GM19452 (cell line): ENCODE results near the gene DDAH2.
"Not testable (repeated sequence)": the region's sequence is repeated elsewhere in the genome, so short reads cannot be mapped to it uniquely, and the experiment has no call there.

Experiments
- ATAC-seq: cut with Tn5 transposase; IDR thresholded peaks from one replicate; pipeline ENCODE4 v1.9.1; 2021; ENCODE audit not compliant: unreplicated experiment

DDAH2 gene

DNA sequence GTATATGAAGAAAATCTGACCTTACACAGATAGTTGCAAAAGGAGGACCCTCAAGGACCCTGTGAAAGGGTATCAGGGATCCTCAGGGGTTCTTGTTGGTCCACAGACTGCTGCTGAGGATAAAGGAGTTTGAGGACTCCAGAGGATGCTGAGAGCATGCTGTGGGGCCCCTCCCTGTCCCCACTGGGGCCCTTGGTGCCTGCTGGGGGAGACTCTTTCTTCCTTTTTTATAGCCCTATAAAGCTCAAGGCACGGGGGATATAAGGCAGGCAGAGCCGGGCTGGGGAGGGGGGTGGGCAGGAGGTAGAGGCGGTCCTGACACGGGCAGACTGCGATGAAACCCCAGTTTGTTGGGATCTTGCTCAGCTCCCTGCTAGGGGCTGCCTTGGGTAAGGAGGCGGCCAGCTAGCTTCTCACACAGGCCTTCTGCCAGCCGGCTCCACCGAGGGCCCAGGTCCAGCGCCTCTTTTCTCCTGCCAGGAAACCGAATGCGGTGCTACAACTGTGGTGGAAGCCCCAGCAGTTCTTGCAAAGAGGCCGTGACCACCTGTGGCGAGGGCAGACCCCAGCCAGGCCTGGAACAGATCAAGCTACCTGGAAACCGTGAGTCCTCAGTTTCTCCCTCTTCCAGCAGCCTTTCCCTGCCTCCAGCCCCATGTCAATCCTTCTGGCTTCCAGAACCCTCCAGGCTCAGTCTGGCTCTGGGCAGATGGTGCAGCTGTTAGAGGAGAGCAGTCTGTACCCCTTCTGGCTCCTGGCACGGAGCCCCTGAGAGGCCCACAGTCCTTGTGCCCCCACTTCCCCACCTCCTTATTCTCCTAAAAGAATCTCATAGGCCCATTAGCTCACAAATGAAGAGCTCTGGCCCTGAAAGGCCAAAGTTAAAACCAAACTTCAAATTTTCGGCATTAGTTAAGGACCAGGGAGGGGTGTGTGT lies 13.8 kb downstream of the DDAH2 start, which contains the start of gene LY6G6D:
LY6G6D (plus strand) TSS at position 327 of the 937 bp plus-strand sequence; CDS start at position 335, 8 bp downstream.
- no peak for ATAC-seq

DNA sequence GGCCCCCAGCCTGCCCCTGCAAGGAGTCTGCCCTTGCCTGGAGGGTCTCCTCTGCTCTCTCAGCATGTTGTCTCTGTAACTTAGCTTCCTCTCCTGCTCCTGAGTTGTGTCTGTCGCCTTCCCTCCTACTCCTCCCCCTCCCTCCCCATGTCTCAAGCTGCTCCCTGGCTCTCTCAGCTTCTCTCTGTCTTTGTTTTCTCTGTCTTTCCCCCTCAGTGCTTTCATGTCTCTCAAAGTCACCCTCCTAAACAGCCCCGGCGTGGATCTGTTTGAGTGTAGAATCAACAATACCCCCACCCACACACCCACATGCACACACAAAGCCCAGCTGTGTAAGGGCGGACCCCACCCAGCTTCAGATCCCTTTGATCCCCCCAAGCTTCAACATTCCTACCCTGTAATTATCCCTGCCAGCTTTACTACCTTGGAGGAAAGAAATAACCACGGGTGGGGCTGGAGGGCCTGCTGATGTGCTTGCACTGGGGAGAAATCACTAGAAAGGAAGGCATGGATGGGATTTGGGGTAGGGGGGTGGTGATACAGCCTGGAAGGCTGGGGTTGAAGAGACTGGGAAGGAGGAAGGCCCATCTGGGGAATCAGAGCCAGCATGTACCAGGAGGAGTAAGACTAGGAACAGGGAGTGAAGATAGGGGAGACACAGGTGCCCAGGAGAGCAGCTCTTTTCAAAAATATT lies 15.0 kb downstream of the DDAH2 start:
- no peak for ATAC-seq

DNA sequence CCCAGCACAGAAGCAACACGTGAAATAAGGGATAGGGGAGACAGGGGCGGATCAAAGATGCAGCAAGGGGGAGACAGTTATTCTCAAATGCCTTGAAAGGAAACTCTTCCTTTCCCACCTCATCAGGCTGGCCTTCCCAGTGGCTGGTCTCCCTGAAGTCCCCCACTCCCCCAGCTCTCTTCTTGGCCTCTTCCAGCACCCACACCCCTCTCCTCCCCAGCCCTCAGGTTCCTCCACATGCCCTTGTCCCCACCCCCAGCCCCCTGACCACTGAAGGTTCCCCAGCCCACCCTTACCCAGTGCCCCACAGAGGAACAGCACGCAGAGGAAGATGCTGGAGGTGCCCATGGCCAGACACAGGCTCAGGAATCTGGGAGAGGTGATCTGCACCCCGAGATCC lies 15.6 kb downstream of the DDAH2 start:
- no peak for ATAC-seq

DNA sequence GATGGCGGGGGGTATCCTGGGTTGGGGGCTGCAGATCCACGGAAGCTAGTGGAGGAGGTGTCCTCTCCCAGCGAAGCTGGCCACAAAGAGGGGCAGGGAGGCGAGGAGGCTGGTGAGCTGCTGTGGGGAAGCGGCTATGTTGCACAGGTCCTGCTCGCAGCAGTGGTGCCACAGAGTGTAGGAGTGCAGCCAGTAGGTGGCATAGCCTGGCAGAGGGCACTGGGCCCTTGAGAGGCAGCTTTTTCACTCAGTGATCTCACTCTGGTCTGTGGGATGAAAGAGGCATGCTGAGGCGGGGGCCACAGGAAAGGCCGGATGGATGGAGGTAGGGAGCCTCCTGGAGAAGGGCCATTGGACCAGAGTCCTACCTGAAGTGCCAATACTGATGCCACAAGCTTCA lies 16.8 kb downstream of the DDAH2 start:
- ATAC-seq, result no peak

DNA sequence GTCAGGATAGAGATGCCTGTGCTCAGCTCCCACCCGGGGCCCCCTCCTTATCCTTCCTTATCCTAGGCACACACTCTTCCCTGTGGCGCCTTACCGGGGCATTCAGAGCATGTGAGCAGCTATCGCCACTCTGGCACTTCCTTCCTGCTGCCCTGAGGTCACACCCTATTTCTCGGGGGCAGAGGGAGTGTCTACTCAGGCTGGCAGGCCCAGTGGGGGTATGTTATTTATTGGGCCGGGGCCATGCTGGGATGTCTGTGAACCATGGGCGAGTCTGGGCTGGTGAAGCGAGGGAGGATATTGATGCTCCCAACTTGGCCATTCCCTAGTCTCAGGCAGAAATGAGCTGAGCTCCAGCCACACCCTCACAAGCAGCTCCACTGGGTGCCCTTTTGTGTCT lies 17.9 kb downstream of the DDAH2 start:
- no peak for ATAC-seq

DNA sequence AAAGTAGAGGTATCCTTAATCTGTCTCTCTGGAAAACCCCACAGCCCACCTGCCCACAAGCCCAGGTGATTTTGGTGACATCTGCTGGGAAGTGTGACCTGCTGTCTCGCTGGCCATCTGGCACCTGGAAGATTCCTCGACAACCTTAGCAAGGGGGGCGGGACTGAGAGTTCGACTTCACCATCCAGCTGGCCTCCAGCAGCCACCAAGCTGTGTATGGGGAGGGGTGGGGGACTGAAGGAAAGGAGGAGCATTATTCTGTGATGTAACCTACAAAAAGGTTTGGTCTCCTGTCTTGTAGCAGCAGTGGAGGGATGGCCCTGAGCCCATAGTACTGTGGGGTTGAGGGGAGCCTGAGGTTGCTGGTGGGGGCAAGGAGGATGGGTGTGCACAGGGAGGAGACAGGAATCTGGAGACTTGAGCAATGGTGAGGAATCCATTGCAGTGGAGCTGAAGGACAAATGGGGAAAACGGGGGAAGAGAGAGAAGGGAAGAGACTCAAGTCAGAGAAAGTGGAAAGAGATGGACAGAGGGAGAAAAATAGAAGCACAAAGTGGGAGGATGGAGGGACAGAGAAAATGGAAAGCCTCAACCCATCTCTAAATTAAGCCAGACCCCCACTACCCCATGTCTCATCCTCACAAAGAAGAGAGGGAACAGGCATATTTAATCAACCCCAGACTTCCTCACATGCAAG lies 18.4 kb downstream of the DDAH2 start:
- ATAC-seq, result no peak

DNA sequence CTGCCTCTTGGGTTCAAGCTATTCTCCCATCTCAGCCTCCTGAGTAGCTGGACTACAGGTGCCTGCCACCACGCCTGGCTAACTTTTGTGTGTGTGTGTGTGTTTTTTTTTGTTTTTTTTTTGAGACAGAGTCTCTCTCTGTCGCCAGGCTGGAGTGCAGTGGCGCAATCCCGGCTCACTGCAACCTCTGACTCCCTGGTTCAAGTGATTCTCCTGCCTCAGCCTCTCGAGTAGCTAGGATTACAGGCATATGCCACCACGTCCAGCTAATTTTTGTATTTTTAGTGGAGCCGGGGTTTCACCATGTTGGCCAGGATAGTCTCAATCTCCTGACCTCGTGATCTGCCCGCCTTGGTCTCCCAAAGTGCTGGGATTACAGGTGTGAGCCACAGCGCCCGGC lies 19.9 kb downstream of the DDAH2 start:
- not testable (repeated sequence) for ATAC-seq

DNA sequence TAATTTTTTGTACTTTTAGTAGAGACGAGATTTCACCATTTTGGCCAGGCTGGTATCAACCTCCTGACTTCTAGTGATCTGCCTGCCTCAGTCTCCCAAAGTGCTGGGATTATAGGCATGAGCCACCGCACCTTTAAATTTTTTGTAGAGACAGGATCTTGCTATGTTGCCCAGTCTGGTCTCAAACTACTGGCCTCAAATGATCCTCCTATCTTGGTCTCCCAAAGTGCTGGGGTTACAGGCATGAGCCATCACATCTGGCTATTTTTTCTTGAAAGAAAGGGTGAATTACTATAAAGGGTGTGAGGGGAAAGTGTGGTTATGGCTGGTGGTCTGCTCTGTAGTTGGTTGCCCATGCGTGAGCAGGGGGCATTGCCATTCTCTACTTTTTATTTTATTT lies 20.9 kb downstream of the DDAH2 start:
- no peak for ATAC-seq

DNA sequence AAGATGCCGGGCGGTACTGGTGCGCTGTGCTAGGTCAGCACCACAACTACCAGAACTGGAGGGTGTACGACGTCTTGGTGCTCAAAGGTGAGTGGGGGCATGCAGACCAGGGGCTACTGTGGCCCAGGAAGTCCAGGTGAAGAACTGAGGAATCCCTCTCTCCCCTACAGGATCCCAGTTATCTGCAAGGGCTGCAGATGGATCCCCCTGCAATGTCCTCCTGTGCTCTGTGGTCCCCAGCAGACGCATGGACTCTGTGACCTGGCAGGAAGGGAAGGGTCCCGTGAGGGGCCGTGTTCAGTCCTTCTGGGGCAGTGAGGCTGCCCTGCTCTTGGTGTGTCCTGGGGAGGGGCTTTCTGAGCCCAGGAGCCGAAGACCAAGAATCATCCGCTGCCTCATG lies 21.4 kb downstream of the DDAH2 start:
- no peak for ATAC-seq

DNA sequence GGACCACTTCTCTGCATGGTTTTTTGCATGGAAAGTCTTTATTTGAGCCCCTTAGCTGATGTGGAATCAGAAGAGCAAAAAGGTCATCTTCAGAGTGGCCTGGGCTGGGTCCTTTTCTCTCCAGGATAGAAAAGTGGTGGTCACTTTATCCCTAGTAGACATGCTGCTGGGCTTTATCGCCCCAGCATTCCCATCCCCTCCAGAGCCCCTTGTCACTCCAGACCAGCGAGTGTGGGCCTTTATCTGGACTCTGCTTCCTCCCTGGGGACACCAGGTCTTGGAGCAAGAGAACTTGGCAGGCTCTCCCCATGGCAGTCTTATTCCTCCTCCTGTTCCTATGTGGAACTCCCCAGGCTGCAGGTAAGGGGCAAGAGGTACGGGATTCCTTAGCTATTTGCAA lies 22.5 kb downstream of the DDAH2 start, which contains the start of gene LY6G6F:
LY6G6F (plus strand) TSS at position 268 of the 400 bp plus-strand sequence; CDS start at position 309, 41 bp downstream.
- ATAC-seq, result no peak

DNA sequence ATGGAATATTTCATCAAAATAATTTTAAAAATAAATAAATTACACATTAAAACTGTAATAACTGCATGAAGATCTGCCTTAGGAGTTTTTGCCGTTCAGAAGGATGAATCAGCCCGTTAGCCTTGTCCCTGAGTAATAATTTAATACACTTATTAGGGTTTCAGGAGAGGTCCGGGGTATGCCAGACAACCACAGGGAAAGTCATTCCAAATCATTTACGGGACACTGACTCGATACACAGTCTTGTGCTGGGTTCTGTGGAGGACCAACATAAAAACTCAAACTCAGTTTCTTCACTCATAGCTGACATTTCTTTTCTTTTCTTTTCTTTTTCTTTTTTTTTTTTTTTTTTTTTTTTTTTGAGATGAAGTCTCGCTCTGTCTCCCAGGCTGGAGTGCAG lies 23.2 kb downstream of the DDAH2 start:
- ATAC-seq, result no peak

DNA sequence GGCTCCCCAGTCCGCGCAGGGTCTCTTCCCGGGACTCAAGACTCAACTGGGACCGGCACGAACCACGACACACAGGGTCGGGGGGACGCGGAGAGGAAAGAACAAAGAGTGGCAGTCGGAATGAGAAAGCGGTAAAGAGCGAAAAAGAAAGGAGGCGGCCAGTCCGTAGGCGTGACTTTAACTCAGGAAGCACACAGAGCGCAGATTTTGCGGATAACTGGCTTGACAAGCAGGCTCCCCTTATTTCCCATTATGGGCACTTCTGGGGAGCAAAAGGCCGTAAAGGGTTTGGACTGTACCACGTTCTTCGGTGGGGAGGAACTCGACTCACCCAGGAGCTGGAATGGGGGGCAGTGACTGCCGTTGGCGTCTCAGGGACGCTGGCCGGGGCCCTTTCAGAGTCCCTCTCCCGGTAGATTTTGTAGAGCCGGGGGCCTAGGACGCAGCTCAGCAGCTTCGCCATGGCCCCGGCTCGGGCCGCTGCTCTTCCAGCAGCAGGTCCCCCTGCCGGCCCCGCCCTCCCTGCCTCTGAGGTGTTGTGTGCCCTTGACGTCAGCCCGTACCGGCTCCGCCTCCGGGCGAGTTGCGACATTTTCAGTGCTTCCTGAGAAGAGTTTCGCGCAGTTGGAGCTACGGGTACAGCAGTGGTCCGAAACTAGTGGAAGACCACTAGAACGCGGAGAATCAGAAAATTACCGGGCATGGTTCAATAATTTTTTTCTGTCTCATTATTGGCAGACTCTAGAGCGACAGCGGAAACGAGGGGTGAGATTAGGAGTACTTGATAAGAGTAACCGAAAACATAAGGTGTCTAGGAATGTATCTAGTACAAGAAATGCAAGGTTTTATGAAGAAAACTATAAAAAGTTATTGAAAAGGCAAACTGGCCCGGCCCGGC lies 26.0 kb downstream of the DDAH2 start, which contains the start of gene ABHD16A:
ABHD16A (minus strand) TSS at position 506 of the 898 bp plus-strand sequence; CDS start at position 463, 43 bp downstream.
- peak; percentile 86 for ATAC-seq

DNA sequence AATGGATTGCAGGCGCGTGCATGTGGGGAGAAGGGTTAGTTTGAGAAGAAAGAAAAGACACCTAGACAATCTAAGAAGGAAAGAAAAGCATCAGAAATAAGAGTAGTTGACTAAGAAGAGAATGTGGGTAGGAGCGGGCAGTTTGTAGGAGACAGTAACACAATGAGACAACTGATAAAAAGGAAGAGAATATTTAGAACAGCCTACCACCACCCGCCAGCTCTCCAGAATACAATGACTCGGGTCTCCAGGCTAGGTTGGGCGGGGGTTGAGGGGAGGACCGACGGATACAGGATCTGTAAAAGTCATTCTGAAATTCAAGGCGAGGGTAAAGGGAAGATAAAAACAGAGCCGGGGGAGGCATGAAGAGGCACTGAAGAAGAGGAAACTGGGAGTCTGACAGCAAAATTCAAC lies 26.7 kb downstream of the DDAH2 start:
- no peak for ATAC-seq

DNA sequence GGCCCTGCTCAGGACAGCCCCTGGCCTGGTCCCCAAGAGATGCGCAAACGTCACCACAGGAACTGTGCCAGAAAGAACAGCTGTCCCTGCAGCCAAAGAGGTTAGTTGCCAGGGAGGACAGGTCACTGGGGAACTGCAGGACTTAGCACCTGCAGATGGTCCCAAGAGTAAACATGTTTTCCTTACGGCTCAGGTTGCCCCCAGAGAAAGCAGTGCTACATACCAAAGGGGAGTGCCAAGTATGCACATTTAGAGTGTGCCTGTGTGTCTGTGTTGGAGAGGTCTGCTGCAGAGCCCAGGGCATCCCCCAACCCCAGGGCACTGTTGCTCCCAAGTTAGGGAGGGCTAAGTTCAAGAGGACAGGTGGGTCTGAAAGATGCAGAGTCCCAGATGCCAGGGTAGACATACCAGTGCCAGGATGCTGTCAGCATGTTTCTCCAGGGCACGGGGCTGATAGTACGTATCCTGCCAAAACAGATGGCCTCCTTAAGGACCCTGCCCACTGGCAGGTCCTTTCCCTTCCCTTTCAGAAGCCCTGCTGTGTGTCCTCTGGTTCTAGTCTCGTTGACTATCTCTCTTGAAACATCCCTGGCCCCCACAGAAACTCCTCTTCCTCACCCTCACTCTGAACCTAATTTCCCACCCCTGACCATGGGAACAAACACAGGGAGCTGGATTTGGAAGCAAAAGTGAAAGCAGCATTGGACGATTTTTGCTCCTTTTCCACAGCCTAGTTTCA lies 27.3 kb downstream of the DDAH2 start:
- no peak for ATAC-seq

DNA sequence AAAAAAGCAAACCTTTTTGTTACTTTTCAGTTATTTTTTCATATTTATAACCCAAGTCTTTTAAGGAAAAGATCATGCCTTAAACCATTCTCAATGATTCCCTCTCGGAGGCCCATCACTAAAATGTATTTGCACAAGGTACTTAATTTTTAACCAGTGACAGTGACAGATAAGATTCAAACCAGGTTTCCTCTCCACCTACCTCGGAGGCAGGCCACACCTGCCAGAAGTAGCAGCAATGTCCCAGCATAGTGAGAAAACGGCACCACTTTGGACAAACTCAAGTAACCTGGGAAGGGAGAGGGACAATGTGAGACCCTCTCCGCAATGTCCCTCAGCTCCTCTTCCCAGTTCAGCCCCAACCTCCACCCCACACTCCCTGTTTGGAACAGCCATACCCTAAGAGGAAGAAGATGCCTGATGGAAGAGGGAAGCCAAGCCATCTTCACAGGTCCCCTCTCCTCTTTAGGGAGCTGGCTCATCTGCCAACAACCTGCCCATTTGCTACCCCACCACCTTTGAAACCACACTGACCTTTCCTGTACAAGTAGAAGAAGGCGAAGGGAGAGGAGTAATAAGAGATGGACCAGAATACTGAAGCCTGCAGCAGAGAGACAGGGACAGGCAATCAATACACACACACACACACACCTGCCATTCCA lies 28.2 kb downstream of the DDAH2 start:
- ATAC-seq, result no peak

DNA sequence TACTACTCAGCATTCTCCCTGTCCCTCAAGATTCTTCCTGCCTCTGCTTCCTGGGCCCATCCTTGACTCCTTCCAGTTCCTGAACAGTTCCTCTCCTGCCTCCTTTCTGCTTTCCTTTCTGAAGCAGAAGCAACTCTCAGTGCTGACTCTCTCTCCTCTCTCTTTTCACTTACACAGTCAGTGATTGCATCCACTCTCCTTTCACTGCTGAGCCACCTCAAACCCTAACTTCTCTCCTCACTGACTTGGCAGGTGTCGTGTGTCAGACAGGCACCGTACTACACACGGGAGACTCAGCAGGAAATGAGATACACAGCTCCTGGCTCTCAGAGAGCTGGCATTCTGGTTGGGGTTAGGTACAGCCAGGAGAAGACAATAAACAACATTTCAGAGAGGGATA lies 31.5 kb downstream of the DDAH2 start:
- ATAC-seq, result no peak

DNA sequence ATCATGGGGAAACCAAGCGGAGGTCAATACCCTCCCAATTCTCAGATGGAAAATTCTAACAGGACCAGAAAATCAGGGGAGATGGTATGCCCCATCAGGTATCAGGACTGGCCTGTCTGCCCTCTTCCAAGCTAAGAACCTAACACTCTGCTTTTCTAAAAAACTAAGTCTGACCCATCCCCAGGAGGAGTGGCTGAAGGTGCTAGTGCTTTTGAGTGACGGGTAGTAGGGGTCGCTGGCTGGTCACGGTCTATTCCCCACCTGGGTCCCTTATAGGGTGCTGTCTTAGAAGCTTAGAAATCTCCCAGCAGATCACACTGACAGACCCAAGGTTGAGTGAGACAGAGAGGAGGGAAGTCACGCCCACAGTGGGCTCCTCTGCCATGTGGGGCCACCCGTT lies 35.6 kb downstream of the DDAH2 start:
- no peak for ATAC-seq

DNA sequence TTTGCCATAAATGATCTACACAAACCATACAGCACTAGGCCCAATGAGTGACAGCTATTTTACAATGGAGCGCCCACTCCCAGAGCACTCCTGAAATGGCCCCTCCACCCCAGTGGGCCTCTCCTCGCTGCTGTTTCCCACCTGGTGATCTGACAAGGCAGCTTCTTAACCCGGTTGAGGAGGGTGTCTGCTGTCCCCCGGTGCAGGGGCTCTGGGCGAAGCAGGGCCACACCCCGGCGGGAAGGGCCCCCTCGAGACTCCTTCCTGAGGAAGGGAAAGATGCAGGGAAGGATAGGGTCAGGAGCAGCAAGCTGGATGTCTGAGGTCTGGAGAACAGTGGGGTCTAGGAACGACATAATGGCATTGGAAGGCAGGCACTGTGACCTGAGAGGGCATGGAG lies 36.2 kb downstream of the DDAH2 start:
- ATAC-seq, result no peak

DNA sequence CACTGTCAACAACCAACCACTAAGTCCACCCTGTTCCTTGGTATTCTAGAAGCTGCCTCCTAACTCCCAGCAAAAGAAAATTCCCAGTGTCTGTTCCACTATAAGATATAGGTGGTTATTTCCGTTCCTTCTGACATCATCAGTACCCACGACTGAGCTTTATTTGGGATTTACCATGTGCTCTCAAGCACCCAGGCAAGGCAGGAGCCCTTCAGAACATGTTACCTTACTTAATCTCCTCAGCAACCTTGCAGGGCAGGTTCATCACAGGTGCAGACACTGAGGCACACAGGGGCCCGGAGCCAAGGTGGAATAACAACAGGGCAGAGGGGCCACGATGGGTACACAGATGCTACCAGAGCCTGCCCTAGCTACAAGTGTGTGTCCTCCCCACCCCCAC lies 36.7 kb downstream of the DDAH2 start:
- no peak for ATAC-seq
